NCI-H1930 (cell line): Measurements from ENCODE around the gene FSIP2.
"Not testable (repeated sequence)": the region's sequence is repeated elsewhere in the genome, so short reads cannot be mapped to it uniquely, and the experiment has no call there.

Experiments
- DNase-seq, 2 experiments: peaks; one replicate each; lab custom pipeline; 2025; lab: John Stamatoyannopoulos, UW

The FSIP2 gene

DNA sequence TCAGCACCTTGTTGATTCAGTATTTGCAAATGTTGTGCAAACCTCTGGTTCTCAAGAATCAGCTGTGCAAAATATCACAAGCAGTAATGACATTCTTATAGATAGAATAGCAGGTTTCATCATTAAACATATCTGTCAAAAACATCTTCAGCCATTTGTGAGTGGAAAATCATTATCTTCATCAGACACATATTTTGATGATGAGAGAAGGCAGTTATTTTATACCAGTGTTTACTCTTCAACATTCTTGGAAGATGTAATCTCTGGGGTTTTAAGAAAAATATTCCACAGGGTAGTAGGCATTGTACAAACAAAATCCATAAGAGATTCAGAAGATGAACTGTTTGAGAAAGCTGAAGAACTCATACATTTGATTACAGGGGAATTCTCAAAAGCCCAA lies 64.3 kb downstream of the FSIP2 start:
- no peak for DNase-seq

DNA sequence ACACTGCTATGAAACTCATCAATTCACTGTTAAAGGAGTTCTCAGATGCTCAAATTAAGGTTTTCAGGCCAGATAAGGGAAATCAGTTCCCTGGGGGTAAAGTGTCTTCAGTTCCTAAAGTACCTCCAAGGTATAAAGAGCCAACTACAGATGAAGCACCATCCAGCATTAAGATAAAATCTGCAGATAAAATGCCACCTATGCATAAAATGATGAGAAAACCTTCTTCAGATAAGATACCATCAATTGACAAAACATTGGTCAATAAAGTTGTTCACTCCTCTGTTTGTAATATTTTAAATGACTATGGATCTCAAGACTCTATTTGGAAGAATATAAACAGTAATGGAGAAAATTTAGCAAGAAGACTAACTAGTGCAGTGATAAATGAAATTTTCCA lies 68.2 kb downstream of the FSIP2 start:
- no peak for DNase-seq

DNA sequence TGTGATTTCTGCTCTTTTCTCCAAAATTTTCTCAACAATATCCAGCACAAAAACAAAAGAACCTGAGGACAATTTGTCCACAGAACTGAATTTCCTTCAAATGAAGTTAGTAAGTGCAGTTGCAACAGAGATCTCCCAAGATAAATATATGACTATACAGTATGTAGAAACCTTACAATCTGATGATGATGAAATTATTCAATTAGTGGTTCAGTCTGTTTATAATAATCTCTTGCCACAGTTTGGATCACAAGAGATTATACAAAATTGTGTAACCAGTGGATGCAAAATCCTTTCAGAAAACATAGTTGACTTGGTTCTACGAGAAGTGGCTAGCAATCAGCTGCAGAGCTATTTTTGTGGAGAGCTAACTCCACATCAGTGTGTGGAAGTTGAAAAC lies 68.7 kb downstream of the FSIP2 start:
- DNase-seq = no peak

DNA sequence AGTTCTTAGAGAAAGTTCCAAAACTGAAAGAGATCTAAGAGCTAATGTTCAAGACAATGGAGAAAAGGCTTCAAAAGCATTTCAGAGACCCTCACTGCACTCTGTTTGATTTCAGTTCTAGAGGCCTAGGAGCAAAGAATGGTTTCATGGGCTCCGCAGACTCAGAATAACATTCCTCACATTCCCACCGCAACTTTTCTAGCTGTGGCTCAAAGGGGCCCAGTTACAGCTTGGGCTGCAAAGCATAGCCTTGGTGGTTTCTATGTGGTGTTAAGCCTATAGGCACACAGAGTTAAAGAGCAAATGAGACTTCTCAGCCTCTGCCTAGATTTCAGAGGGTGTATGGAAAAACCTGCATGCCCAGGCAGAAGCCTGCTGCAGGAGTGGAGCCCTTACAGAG lies 73.0 kb downstream of the FSIP2 start:
- DNase-seq = no peak

DNA sequence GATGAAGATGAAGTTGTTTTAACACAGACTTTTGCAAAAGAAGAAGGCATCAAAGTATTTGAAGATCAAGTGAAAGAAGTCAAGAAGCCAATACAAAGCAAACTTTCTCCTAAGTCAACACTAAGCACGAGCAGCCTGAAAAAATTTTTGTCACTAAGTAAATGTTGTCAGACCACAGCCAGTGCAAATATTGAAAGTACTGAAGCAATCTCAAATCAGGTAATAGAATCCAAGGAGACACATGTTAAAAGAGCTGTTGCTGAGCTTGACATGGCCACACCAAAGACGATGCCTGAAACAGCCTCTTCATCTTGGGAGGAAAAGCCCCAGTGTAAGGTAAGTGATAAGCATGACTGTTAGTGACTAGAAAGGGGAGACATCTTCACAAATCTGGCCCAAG lies 75.1 kb downstream of the FSIP2 start:
- no peak for DNase-seq

DNA sequence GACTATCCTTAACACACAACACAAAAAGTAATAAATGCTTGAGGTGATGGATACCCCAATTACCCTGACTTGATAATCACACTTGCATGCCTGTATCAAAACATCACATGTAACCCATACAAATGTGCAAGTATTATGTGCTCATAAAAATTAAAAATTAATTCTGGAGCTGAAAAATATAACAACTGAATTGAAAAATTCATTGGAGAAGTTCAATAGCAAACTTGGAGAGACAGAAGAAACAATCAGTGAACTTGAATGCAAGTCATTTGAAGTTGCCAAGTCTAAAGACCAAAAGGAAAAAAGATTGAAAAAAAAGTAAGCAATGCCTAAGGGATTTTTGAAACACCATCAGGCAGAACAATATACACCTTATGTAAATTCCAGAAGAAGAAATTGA lies 79.4 kb downstream of the FSIP2 start:
- no peak for DNase-seq

DNA sequence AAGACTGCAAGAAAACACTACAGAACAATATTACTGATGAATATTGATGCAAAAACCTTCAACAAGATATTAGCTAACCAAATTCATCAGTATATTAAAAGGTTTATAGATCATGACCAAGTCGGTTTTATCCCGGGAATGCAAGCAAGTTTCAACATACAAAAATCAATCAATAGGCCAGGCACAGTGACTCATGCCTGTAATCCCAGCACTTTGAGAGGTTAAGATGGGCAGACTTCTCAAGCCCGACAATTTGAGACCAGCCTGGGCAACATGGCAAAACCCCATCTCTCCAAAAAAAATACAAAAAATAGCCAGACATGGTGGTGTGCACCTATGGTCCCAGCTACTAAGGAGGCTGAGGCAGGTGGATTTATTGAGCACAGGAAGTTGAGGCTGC lies 82.9 kb downstream of the FSIP2 start:
- no peak for DNase-seq

DNA sequence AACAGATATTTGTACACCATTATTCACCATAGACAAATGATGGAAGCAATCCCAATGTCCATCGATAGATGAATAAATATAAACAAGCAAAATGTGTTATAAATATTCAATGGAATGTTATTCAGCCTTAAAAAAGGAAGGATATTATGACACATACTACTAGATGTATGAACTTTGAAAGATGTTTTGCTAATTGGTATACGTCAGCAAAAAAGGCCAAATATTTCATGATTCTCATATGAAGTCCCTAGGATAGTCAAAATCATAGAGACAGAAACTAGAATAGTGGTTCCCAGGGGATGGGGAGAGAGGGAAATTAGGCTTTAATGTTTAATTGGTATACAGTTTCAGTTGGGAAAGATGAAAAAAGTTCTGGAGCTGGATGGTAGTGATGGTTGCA lies 85.2 kb downstream of the FSIP2 start:
- DNase-seq = no peak

DNA sequence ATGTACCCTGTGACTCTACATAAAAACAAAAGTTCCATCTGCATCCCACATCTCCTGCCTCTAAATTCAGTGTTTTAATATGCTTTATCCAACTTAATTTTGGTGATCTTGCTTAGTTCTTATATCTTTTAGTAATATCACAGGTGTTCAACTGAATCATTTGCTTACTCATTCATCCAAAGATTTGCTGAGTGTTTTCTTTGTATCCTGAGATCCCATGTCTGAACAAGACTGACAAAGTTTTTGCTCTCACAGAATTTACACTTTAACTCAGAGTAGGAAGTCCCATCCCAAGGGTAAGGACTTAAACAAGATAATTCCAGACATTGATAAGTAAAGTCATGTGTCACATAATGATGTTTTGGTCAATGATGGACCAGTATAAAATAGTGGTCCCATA lies 87.0 kb downstream of the FSIP2 start:
- DNase-seq = no peak

DNA sequence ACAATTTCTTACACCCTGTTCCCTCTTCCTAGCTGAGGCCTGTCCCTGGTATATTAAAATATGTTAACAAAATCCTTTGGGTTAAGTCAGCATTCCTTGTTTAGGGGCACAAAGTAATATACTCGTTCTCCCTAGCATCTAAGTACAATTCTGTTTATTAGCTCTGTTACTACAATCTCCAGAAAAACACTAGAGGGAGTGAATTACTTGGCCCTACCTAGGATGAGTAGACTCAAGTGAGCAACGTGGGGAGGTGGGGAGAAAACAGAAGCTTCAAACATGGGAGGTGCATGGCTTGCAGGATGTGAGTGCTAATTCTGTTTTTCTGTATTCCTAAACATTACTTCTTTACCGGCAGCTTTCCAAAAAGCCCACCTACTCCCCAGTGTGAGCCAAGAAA lies 89.7 kb downstream of the FSIP2 start:
- no peak for DNase-seq

DNA sequence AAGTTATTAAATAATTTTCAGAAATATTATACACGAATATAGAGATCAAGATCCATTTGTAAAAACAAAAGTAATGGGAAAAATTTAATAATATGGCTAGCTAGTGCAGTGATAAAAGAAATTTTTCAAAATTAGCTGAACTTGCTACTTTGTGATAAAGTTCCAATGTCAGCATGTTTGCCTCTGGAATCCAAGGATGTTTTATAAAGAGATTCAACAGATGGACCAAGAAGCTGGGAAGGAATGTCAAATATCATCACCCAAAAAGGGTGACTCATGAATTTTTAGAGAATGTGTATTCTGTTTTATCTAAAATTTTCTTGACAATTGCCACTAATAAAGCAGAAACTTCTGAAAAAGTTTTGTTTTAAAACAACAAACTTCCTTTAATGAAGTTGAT lies 95.3 kb downstream of the FSIP2 start:
- no peak for DNase-seq

DNA sequence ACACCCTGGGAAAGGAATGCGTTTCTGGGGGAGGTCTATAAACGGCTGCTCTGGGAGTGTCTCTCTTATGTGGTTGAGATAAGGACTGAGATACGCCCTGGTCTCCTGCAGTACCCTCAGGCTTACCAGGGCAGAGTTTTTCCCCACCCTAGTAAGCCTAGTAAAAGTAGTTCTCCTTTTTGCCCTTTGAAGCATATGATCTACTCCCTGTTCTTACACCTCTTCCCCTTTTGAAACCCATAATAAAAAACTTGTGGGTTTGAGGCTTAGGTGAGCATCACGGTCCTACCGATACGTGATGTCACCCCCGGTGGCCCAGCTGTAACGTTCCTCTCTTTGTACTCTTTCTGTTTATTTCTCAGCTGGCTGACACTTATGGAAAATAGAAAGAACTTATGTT lies 97.4 kb downstream of the FSIP2 start:
- DNase-seq = no peak

DNA sequence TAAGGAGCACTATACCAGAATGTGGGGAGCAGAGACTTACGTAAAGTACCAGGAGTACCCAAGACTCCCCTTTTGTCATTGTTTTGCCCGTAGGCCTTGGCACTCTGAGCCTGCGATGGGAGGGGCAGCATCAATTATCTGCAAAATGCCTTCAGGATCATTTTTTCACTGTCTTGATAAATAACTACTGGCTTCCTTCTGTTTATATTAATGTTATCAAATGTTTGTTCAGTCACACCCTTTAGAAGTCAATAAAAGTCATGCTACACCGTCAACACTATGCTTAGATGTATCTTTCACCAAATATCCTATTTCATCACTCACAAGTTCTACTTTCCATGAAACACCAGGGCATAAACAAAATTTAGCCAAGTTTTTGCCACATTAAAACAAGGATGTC lies 116.3 kb downstream of the FSIP2 start:
- DNase-seq = no peak

DNA sequence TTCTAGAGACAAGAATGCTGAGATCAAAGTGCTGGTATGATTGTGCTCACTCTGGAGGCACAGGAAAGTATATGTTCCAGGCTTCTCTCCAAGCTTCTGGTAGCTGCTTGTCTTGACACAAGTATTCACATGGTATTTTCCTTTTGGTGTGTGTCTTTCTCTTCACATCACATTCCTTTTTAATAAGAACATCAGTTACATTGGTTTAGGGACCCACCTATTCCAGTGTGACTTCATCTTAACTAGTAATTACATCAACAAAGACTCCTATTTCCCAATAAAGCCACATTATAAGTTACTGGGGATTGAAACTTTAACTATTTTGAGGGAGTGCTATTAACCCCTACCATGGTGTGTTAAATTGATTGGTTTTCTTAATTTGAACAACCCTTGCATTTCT lies 119.1 kb downstream of the FSIP2 start:
- no peak for DNase-seq

DNA sequence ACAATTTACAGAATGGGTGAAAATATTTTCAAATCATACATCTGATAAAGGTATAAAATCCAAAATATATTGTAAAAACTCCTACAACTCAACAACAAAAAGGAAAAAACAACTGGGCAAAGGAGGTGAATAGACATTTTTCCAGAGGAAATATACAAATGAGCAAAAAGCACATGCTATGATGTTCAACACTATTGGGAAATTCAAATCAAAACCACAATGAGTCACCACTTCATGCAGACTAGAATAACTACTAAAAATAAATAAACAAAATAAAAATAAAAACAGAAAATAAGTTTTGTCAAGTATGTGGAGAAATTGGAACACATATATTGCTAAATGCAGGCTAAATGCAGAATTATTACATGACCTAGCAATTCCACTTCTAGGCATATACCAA lies 120.9 kb downstream of the FSIP2 start:
- DNase-seq = no peak

DNA sequence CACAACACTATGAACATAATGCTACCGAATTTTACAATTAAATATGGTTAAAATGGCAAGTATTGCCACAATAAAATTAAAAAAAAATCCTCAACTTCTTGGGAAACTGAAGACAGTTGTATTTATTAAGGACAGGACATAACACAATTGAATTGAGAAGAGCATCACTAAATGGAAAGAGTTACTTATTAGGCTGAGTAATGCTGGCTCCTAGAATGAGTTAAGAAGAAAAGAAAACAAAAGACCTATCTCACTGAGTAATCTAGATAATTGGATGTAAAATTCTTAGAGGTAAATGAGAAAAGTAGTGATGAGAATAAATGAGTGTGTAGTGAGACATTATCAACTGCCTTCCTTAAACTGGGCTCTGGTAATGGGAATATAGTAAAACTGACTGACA lies 121.7 kb downstream of the FSIP2 start:
- DNase-seq = no peak

DNA sequence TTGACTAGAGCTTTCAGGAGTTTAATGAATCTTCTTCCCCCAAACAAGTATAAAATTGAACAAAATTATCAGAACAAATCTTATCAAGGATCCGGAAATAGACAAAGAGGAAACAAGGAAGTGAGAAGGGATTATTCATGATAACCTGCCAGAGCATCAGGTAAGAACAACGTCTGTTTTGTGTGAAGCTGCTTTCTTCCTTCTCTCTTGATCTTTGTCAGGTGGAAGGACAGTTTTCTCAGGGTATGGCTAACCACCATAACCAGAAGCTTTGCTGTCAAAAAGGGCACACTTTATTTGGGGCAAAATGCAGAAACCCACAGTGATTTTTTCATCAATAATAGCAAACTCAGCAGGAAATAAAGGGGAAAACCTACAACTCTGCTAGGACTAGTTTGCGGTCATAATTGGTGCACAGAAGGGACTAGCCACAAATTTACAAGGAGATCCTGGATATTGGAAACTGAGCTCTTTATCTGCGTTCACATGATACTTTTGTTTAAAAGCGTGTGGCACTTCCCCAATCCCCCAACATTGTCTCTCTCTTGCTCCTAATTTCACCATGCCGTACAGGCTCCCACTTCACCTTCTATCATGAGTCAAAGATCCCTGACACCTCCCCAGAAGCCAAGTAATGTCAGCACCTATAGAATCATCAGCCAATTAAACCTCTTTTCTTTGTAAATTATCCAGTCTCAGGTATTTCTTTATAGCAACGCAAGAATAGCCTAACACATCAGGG lies 124.2 kb downstream of the FSIP2 start:
- DNase-seq = no peak

DNA sequence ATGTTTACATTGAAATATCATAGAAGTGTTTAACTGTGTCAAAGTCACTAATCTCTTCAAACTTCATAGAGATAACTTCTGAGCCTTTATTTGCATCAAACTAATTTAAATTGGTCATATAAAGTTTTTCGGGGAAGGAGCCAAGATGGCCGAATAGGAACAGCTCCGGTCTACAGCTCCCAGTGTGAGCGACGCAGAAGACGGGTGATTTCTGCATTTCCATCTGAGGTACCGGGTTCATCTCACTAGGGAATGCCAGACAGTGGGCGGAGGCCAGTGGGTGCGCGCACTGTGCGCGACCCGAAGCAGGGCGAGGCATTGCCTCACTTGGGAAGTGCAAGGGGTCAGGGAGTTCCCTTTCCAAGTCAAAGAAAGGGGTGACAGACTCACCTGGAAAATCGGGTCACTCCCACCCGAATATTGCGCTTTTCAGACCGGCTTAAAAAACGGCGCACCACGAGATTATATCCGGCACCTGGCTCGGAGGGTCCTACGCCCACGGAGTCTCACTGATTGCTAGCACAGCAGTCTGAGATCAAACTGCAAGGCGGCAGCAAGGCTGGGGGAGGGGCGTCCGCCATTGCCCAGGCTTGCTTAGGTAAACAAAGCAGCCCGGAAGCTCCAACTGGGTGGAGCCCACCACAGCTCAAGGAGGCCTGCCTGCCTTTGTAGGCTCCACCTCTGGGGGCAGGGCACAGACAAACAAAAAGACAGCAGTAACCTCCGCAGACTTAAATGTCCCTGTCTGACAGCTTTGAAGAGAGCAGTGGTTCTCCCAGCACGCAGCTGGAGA lies 126.1 kb downstream of the FSIP2 start:
- not testable (repeated sequence) for DNase-seq

DNA sequence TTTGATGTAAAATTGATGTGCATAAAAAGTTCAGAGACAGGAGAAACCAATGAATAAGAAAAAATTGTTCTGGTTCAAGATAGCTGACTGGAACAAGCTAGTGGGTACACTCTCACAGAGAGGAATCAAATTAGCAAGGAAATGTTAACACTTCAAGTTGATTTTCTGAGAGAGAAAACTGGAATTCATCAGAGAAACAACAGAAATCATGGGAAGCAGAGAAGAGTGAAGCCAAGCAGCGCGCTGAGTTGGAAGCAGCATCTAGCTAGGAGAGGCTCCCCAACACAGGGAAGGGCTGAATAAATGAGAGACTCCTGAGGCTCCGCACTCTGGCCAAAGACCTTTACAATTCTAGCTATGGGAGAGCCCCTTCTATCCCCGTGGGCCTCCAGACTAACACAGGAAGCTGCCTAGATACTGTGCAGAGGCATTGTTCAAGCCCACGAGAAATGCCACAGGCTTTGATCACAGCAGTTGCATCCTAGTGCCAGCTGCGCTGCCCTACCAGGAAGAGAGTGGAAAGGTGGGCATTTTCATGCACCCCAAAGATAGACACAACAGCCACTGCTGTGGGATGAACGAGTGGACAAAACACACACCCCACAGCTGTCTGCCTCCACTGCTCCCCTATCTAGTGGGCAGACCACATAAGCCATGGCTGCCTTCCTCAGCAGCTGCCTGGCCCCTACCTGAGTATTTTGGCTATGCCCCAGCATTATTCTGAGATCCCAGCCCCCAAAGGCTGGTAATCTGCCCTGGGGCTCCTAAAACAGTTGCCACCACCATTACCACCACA lies 136.7 kb downstream of the FSIP2 start:
- no peak for DNase-seq

DNA sequence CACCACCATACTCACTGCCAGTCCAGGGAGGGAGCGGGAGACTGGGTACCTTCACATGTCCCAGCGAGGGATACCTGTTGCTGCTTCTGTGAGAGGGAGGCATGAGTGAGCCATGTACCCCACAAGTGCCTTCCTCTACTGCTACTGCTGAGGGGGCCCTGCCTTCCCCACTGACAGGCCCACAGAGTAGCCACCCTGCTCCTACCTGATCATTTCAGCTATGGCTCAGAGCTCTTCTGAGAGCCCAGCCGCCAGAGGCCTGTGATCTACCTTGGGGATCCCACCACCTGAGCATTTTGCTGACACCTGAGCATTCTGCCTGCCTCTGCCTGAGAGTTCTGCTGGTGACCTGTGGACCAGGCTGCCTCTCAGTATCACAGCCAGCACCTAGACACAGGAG lies 137.6 kb downstream of the FSIP2 start:
- no peak for DNase-seq

DNA sequence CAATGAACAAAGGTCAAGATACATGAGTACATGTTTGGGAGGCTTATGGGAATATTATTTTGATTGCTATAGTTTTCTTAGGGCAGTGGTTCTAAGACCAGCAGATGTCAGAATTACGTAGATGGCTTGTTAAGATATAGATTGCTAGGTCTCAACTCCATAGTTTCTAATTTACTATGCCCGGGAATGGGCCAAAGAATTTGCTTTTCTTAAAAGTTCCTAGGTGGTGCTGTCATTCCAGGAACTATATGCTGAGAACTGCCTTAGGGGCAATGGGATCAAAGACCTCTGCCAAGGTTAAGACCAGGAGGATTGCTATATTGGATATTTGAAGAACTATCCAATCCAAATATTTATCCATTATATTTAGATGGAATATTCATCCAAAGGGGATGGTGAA lies 141.8 kb downstream of the FSIP2 start:
- no peak for DNase-seq
